GM19372 (cell line): Measurements from ENCODE around the gene SFMBT2.

Source experiments
- ATAC-seq: cut with Tn5 transposase; IDR thresholded peaks from one replicate; pipeline ENCODE4 v1.9.1; 2021; ENCODE audit warnings: mild to moderate bottlenecking, low read depth, moderate library complexity; ENCODE audit not compliant: unreplicated experiment

Gene SFMBT2

GRCh38 chr10:7426349-7426748 lies 15.5 kb upstream of the SFMBT2 start:
- no peak for ATAC-seq

GRCh38 chr10:7425691-7426090 lies 14.9 kb upstream of the SFMBT2 start:
- ATAC-seq = no peak

GRCh38 chr10:7424919-7425318 lies 14.1 kb upstream of the SFMBT2 start:
- no peak for ATAC-seq

GRCh38 chr10:7424315-7424714 lies 13.5 kb upstream of the SFMBT2 start:
- ATAC-seq = no peak

- ATAC-seq = no peak
Measured at GRCh38 chr10:7423521-7423920, 12.7 kb upstream of the SFMBT2 start.

GRCh38 chr10:7421526-7421925 lies 10.7 kb upstream of the SFMBT2 start:
- ATAC-seq = no peak

GRCh38 chr10:7419998-7420397 lies 9.2 kb upstream of the SFMBT2 start:
- ATAC-seq = no peak

GRCh38 chr10:7417807-7418206 lies 7.0 kb upstream of the SFMBT2 start:
- no peak for ATAC-seq

- no peak for ATAC-seq
Measured at GRCh38 chr10:7417103-7417623, 6.3 kb upstream of the SFMBT2 start.

- ATAC-seq = no peak
Measured at GRCh38 chr10:7414766-7415165, 3.9 kb upstream of the SFMBT2 start.

- no peak for ATAC-seq
Measured at GRCh38 chr10:7412928-7413282, 2.1 kb upstream of the SFMBT2 start.

- no peak for ATAC-seq
Measured at GRCh38 chr10:7412237-7412927, 1.5 kb upstream of the SFMBT2 start.

GRCh38 chr10:7411671-7412128 lies 866 bp upstream of the SFMBT2 start:
- ATAC-seq = no peak

GRCh38 chr10:7410301-7410861 lies 453 bp downstream of the SFMBT2 start:
- peak; percentile 1 for ATAC-seq

GRCh38 chr10:7409732-7410168 lies 1.1 kb downstream of the SFMBT2 start:
- no peak for ATAC-seq

GRCh38 chr10:7409045-7409731 lies 1.6 kb downstream of the SFMBT2 start:
- ATAC-seq = peak; percentile 32

GRCh38 chr10:7408291-7409044 lies 2.4 kb downstream of the SFMBT2 start:
- peak; percentile 27 for ATAC-seq

- peak; percentile 8 for ATAC-seq
Measured at GRCh38 chr10:7407368-7408290, 3.2 kb downstream of the SFMBT2 start.

- ATAC-seq = no peak
Measured at GRCh38 chr10:7406712-7407333, 4.0 kb downstream of the SFMBT2 start.
